Activated B cell treated with CpG ODN at 0.5 μM for 24 hours (primary cell): ENCODE data around the gene TCHHL1. TPM values are rescaled to one million over a fixed set of nuclear protein-coding genes. Genes with fewer than 3 reads are reported as not detected.

Source experiments
- ATAC-seq: fragments of 200-7000 bp; cut with Tn5 transposase; one replicate; pipeline ENCODE4 v1.10.0; 2021; ENCODE audit warnings: low read depth, mild to moderate bottlenecking, moderate library complexity
- CTCF ChIA-PET: fragments of 350-600 bp; sonication (Branson Sonifier 250); formaldehyde crosslinking; loops from one replicate; lab custom pipeline; 2021; ENCODE audit warnings: antibody characterized with exemption; lab: Charles Lee
- POLR2A ChIA-PET: fragments of 350-600 bp; sonication (Branson Sonifier 250); formaldehyde crosslinking; loops from one replicate; lab custom pipeline; 2021; ENCODE audit warnings: antibody characterized with exemption; lab: Charles Lee
- DNase-seq: peaks from one replicate; pipeline ENCODE4 v3.0.0; 2022
- H3K27ac Mint-ChIP-seq: one replicate; pipeline ENCODE4 v1.8.0; 2020; ENCODE audit warnings: mixed read lengths
- H3K27me3 Mint-ChIP-seq: one replicate; pipeline ENCODE4 v1.8.0; 2021; ENCODE audit warnings: mixed read lengths
- H3K36me3 Mint-ChIP-seq: one replicate; pipeline ENCODE4 v1.8.0; 2021; ENCODE audit warnings: low read depth, mixed read lengths
- H3K4me1 Mint-ChIP-seq: one replicate; pipeline ENCODE4 v1.8.0; 2021; ENCODE audit warnings: mixed read lengths
- H3K4me3 Mint-ChIP-seq: one replicate; pipeline ENCODE4 v1.8.0; 2020; ENCODE audit warnings: mild to moderate bottlenecking, mixed read lengths
- H3K9me3 Mint-ChIP-seq: one replicate; pipeline ENCODE4 v1.8.0; 2020; ENCODE audit warnings: mixed read lengths
- intact Hi-C: fragments of 100-400 bp; cut with micrococcal nuclease; formaldehyde crosslinking; loops from one replicate; pipeline ENCODE4 v1.15.1; 2024
- total RNA-seq: library from RNA; stranded (reverse); gene quantifications from 2 replicates; pipeline ENCODE4 v1.2.3, GENCODE V29; 2022
- TF ChIP-seq, protein P1 (sequence below): fragments of 200-600 bp; IDR thresholded peaks from one replicate; pipeline ENCODE4 v1.8.0; 2022; ENCODE audit warnings: antibody characterized with exemption, mild to moderate bottlenecking

The TCHHL1 gene
- total RNA-seq, 1 donor from 2014 or later, result not detected

DNA sequence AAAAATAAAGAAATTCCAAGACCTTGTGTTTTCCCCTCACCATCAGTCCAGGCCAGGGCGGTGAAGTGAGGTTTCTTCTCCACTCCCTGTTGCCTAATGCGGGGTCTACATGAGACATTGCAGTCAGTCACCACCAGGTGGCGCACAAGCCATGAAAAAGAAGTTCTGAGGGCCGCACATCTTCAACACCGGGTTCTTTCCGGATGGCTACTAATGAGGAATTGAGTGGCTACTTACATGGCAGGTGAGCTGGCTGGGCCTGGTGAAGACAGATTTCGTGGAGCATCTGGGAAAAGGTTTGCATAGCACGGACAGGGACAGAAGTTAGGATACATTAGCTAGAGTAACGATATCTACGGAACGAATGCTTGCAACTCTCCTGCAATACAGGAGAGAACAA lies 36.3 kb downstream of the TCHHL1 start:
- Mint-ChIP-seq H3K27ac (no peak overlapping the region), H3K36me3 (no peaks in the 10 kb centered on the region), H3K4me1 (peaks cover 12% of the 10 kb centered on the region), H3K4me3 (no peak overlapping the region), H3K27me3 (peaks cover 12% of the 10 kb centered on the region), H3K9me3 (no peaks in the 10 kb centered on the region)
- ChIA-PET CTCF (interaction anchor here (0.6 to 5.7 kb wide), 12 partner anchors 9 to 406 kb away, joined by 3 to 66 read pairs (median 4); no protein-coding TSS in a partner anchor), POLR2A (interaction anchor here (1.4 kb wide), 1 partner anchor 13 kb away, joined by 3 read pairs; no protein-coding TSS in a partner anchor)
- TF ChIP-seq, protein P1, sequence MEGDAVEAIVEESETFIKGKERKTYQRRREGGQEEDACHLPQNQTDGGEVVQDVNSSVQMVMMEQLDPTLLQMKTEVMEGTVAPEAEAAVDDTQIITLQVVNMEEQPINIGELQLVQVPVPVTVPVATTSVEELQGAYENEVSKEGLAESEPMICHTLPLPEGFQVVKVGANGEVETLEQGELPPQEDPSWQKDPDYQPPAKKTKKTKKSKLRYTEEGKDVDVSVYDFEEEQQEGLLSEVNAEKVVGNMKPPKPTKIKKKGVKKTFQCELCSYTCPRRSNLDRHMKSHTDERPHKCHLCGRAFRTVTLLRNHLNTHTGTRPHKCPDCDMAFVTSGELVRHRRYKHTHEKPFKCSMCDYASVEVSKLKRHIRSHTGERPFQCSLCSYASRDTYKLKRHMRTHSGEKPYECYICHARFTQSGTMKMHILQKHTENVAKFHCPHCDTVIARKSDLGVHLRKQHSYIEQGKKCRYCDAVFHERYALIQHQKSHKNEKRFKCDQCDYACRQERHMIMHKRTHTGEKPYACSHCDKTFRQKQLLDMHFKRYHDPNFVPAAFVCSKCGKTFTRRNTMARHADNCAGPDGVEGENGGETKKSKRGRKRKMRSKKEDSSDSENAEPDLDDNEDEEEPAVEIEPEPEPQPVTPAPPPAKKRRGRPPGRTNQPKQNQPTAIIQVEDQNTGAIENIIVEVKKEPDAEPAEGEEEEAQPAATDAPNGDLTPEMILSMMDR, result peak; percentile 47
- DNase-seq, result peak; percentile 69
- no peak for ATAC-seq
- intact Hi-C loops, result loop anchor here (1.0 to 2.0 kb wide), 4 partner anchors 133 to 406 kb away; no protein-coding TSS in a partner anchor

GRCh38 chr1:152050886-152051675 lies 37.8 kb downstream of the TCHHL1 start:
- DNase-seq, result no peak
- TF ChIP-seq, protein P1, result no peak
- POLR2A ChIA-PET, result no interaction called here
- intact Hi-C loops, result no loop called here
- peaks cover 17% of the 10 kb centered on the region for H3K4me1 Mint-ChIP-seq
- H3K4me3 Mint-ChIP-seq, result no peak overlapping the region
- CTCF ChIA-PET, result interaction anchor here (1.3 to 3.3 kb wide), 4 partner anchors 134 to 408 kb away, joined by 3 to 34 read pairs (median 8); no protein-coding TSS in a partner anchor
- H3K27ac Mint-ChIP-seq, result no peak overlapping the region
- peaks cover 9% of the 10 kb centered on the region for H3K27me3 Mint-ChIP-seq
- no peaks in the 10 kb centered on the region for H3K36me3 Mint-ChIP-seq
- ATAC-seq, result no peak
- no peaks in the 10 kb centered on the region for H3K9me3 Mint-ChIP-seq

DNA sequence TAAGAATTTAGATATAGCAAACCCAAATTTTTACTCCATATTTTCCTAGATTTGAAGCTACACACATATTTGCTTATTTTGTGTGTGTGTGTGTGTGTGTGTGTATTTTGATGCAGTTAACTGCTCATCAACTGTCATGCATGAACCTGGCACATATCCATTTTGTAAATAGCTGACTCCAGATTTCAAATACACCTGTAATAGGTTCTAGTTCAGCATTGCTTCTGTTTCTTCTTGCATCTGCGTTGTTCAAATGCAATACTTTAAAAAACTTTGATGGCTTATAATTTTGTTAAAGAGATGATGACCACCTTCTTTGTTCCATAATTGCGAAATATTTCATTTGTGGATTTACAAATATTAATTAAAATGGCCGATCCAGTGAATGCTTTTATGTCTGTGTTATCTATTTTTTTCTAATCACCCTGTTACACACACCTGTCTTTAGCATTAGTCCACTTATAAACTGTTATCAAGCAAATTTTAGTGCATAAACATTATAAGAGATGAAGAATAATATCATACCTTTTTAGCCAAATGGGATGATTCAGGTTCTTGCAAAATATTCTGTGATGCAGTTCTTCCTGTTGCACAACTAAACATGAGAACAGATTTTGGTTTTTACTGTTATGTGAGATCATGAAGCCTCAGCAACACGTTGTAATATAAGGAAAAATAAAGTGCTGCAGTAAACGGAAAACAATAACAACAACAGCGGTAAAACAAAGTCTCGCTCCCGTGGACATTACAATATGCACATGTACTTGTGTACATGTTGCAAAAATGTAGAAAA lies 39.4 kb downstream of the TCHHL1 start:
- DNase-seq (no peak), ATAC-seq (no peak)
- Mint-ChIP-seq H3K4me3 (no peak overlapping the region), H3K4me1 (peaks cover 17% of the 10 kb centered on the region), H3K27ac (no peak overlapping the region), H3K27me3 (peaks cover 9% of the 10 kb centered on the region), H3K36me3 (no peaks in the 10 kb centered on the region), H3K9me3 (no peaks in the 10 kb centered on the region)
- TF ChIP-seq, protein P1, result no peak
- ChIA-PET POLR2A (interaction anchor here (0.6 to 3.8 kb wide), 5 partner anchors 14 to 1983 kb away, joined by 3 to 47 read pairs (median 3); partner anchors contain the start of gene S100A11), CTCF (interaction anchor here (1.6 to 3.1 kb wide), 3 partner anchors 15 to 410 kb away, joined by 4 to 14 read pairs (median 6); no protein-coding TSS in a partner anchor)
- intact Hi-C loops, result loop anchor here (5.0 kb wide), 1 partner anchor 437 kb away; the partner anchor contains the start of gene SNX27

- H3K9me3 Mint-ChIP-seq, result no peaks in the 10 kb centered on the region
- intact Hi-C loops, result loop anchor here (1.0 to 5.0 kb wide), 3 partner anchors 12 to 436 kb away; partner anchors contain the start of gene SNX27
- TF ChIP-seq, protein P1, result no peak
- CTCF ChIA-PET, result interaction anchor here (1.0 to 3.1 kb wide), 5 partner anchors 9 to 411 kb away, joined by 3 to 14 read pairs (median 6); no protein-coding TSS in a partner anchor
- ATAC-seq (peak; percentile 30), DNase-seq (no peak)
- POLR2A ChIA-PET, result interaction anchor here (0.7 to 3.8 kb wide), 7 partner anchors 9 to 410 kb away, joined by 3 to 47 read pairs (median 4); partner anchors contain the start of genes S100A10 and S100A11
- H3K4me3 Mint-ChIP-seq, result peak overlapping the region; percentile 73
- peaks cover 17% of the 10 kb centered on the region for H3K4me1 Mint-ChIP-seq
- peaks cover 4% of the 10 kb centered on the region for H3K27me3 Mint-ChIP-seq
- peak overlapping the region; percentile 98 for H3K27ac Mint-ChIP-seq
- no peaks in the 10 kb centered on the region for H3K36me3 Mint-ChIP-seq
These were observed 40.4 kb downstream of the TCHHL1 start for GRCh38 chr1:152048416-152049009.
